LNCAP (cell line): ENCODE results near the gene DHRS11.

Experiments used
- CTCF ChIP-seq: fragments of 450-650 bp; IDR thresholded peaks from 2 replicates; pipeline ENCODE4 v1.5.1; 2017; ENCODE audit warnings: mild to moderate bottlenecking

Gene DHRS11

DNA sequence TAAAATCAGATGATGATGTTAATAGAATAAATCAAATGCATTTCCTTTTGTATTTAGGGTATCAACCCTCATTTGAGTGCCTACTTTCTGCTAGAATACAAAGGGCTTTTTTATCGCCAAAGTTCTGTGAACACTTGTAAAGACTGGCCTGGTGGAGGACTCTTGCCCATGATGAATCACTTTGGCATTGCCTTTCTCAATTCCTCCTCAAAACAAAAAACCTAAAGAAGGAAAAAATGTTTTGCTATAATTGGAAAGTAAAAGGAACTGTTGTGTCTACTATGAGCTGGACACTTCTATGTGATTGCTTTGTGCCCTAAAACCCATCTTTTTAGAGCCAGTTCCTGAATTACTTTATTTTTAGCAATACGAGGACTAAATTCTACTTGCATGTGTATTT lies 13.0 kb upstream of the DHRS11 start:
- no peak for TF ChIP-seq CTCF

GRCh38 chr17:36583787-36584186 lies 7.9 kb upstream of the DHRS11 start:
- TF ChIP-seq CTCF, result no peak

- TF ChIP-seq CTCF, result no peak
Measured at GRCh38 chr17:36586138-36586537, 5.5 kb upstream of the DHRS11 start.

GRCh38 chr17:36590082-36590481 lies 1.6 kb upstream of the DHRS11 start:
- TF ChIP-seq CTCF, result no peak

- TF ChIP-seq CTCF, result no peak
Measured at GRCh38 chr17:36592316-36592715, 637 bp downstream of the DHRS11 start.

- no peak for TF ChIP-seq CTCF
Measured at GRCh38 chr17:36592716-36593321, 1.1 kb downstream of the DHRS11 start.

DNA sequence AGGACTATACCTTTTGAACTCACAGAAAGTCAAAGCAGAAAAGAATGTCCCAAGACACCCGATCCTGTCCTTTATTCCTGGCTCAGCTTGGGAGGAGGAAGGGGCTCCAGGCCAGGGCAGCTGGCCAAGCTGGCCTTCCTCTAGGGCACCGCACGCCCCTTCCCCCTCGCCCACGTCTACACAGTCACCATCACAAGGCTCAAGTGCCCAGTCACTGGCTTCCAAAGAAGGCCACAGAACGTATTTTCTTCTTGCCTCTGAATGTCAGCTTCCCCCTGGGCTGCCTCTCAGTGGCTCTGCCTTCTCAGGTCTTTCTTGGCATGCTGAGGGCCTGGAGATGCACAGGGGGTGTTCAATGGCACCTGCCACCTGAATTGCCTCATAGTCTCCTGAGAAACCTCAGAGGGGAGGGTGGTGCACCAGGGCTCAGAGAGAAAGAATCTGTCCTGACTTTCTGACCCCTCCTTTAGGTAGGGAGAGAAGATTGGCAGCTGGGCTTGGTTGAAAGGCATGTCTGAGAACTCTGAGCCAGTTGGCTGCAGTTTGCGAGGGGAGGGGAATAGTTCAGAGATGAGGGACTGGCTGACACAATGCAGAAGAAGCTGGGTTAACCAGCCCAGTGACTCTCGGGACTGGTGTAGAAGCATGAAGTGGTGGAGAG lies 2.1 kb downstream of the DHRS11 start:
- TF ChIP-seq CTCF, result no peak
